ENCODE results near the gene ERMAP.
"Not testable (repeated sequence)": the region's sequence is repeated elsewhere in the genome, so short reads cannot be mapped to it uniquely, and the experiment has no call there.

ERMAP gene

GRCh38 chr1:42845193-42845592, 28.3 kb downstream of the ERMAP start:
- DNase-seq: no peak

- DNase-seq: no peak
These were observed 28.9 kb downstream of the ERMAP start for GRCh38 chr1:42845866-42846256.

GRCh38 chr1:42846257-42847110, 29.6 kb downstream of the ERMAP start, which contains the start of gene ZNF691:
Gene ZNF691, plus strand, starts transcription at chr1:42846613. Its CDS starts 3,046 bp downstream, at chr1:42849659.
- peak; percentile 58 for DNase-seq

GRCh38 chr1:42847111-42847595, 30.2 kb downstream of the ERMAP start:
- no peak for DNase-seq

- DNase-seq: no peak
These were observed 31.0 kb downstream of the ERMAP start for GRCh38 chr1:42847721-42848460.

- no peak for DNase-seq
These were observed 32.1 kb downstream of the ERMAP start for GRCh38 chr1:42848823-42849537.

- no peak for DNase-seq
These were observed 33.0 kb downstream of the ERMAP start for GRCh38 chr1:42849944-42850343.

GRCh38 chr1:42851420-42851819, 34.5 kb downstream of the ERMAP start:
- no peak for DNase-seq

GRCh38 chr1:42851960-42852607, 35.2 kb downstream of the ERMAP start:
- DNase-seq: no peak

- DNase-seq: no peak
These were observed 35.7 kb downstream of the ERMAP start for GRCh38 chr1:42852608-42852980.

- no peak for DNase-seq
These were observed 36.4 kb downstream of the ERMAP start for GRCh38 chr1:42853116-42853884.

- DNase-seq: not testable (repeated sequence)
These were observed 39.6 kb downstream of the ERMAP start for GRCh38 chr1:42856554-42856953.

GRCh38 chr1:42859366-42859765, 42.4 kb downstream of the ERMAP start:
- not testable (repeated sequence) for DNase-seq

GRCh38 chr1:42860339-42861013, 43.6 kb downstream of the ERMAP start:
- DNase-seq: no peak

GRCh38 chr1:42861014-42861399, 44.1 kb downstream of the ERMAP start:
- DNase-seq: no peak

- DNase-seq: no peak
These were observed 49.6 kb downstream of the ERMAP start for GRCh38 chr1:42866549-42866948.

GRCh38 chr1:42868466-42868865, 51.5 kb downstream of the ERMAP start:
- not testable (repeated sequence) for DNase-seq

GRCh38 chr1:42869254-42869653, 52.3 kb downstream of the ERMAP start:
- DNase-seq: not testable (repeated sequence)

- not testable (repeated sequence) for DNase-seq
These were observed 52.8 kb downstream of the ERMAP start for GRCh38 chr1:42869751-42870150.

- not testable (repeated sequence) for DNase-seq
These were observed 56.2 kb downstream of the ERMAP start for GRCh38 chr1:42873108-42873507.

- no peak for DNase-seq
These were observed 56.7 kb downstream of the ERMAP start for GRCh38 chr1:42873670-42874069.
